Kidney (tissue), 14 donors: ENCODE results near the gene EEA1. TPM values are rescaled to one million over a fixed set of nuclear protein-coding genes. Genes with fewer than 3 reads are reported as not detected.
A peak's percentile ranks its signal among the peaks of the same experiment; 100 is the strongest.

Experiments used
- DNase-seq, 5 donors: peaks; one replicate each; pipeline ENCODE4 v3.0.0-alpha.2; 2013 to 2020
- FAIRE-seq: peaks from 2 replicates; lab custom pipeline; 2012; peaks lifted over from hg19 to GRCh38; lab: Jason Lieb, UNC
- H3K27ac ChIP-seq, 2 donors: one replicate each; pipeline ENCODE4 v1.7.0; 2013; ENCODE audit warnings: low read depth in 2 of 2, low read length in 2 of 2, inconsistent platforms in 1 of 2
- H3K27me3 ChIP-seq: one replicate; pipeline ENCODE4 v1.7.1; 2013; ENCODE audit warnings: low read length, inconsistent platforms; ENCODE audit not compliant: control insufficient read depth, insufficient read depth
- H3K36me3 ChIP-seq, 3 donors: one replicate each; pipeline versions ENCODE4 v1.7.0 to v1.7.1; 2013; ENCODE audit warnings: low read length in 3 of 3, control low read depth in 1 of 3, inconsistent platforms in 1 of 3; ENCODE audit not compliant: insufficient read depth in 3 of 3, control insufficient read depth in 2 of 3
- H3K4me1 ChIP-seq, 3 donors: one replicate each; pipeline versions ENCODE4 v1.7.0 to v1.7.1; 2013; ENCODE audit warnings: low read length in 3 of 3, inconsistent platforms in 1 of 3, low read depth in 1 of 3; ENCODE audit not compliant: control insufficient read depth in 2 of 3, insufficient read depth in 2 of 3
- H3K4me3 ChIP-seq, 3 donors: one replicate each; pipeline versions ENCODE4 v1.7.0 to v1.8.1; 2013; ENCODE audit warnings: low read length in 3 of 3, control low read depth in 1 of 3, inconsistent platforms in 1 of 3
- H3K9ac ChIP-seq, 3 donors: one replicate each; pipeline versions ENCODE4 v1.7.0 to v1.7.1; 2013; ENCODE audit warnings: low read length in 3 of 3, control low read depth in 1 of 3, inconsistent platforms in 1 of 3
- H3K9me3 ChIP-seq, 3 donors: one replicate each; pipeline versions ENCODE4 v1.7.0 to v1.7.1; 2013; ENCODE audit warnings: low read length in 3 of 3, control low read depth in 1 of 3, inconsistent platforms in 1 of 3; ENCODE audit not compliant: control insufficient read depth in 2 of 3, insufficient read depth in 1 of 3
- intact Hi-C: fragments of 100-400 bp; cut with DNase I; formaldehyde crosslinking; loops from one replicate; pipeline ENCODE4 v1.11.1; 2022
- polyA plus RNA-seq: library from polyadenylated mRNA; stranded (reverse); fragments of 350-450 nt; fragmentation: Illumina TruSeq; extraction: RNeasy Lipid Tissue Mini Kit (QIAGEN cat#74804); gene quantifications from one replicate; pipeline ENCODE4 v1.2.3, GENCODE V29; 2014; ENCODE audit warnings: low read depth, low replicate concordance; ENCODE audit not compliant: insufficient read depth
- total RNA-seq: library from RNA; stranded (reverse); fragmentation: NEBNext Ultra II Directional; extraction: Animal tissue kit (Norgen Biotek cat#: 25700); gene quantifications from one replicate; pipeline ENCODE4 v1.2.1, GENCODE V29; 2021
- TF ChIP-seq, protein P1 (sequence below): IDR thresholded peaks from 3 replicates; pipeline ENCODE4 v1.5.1; 2012; ENCODE audit warnings: mild to moderate bottlenecking, moderate library complexity, borderline replicate concordance; ENCODE audit not compliant: insufficient read depth; ENCODE audit errors: extremely low read depth
- donor health status: control.
- donor health status: control.
- donor health status: control.
- donor health status: control.
- donor health status: control.
- donor health status: DM: yes; HTN: yes; CAD: no.
- donor health status: Normal renal cell carcinoma (clear cell type).

EEA1 gene
- total and polyA plus RNA-seq, 2 donors from 2014 or later = 2.5 to 30.2 TPM

DNA sequence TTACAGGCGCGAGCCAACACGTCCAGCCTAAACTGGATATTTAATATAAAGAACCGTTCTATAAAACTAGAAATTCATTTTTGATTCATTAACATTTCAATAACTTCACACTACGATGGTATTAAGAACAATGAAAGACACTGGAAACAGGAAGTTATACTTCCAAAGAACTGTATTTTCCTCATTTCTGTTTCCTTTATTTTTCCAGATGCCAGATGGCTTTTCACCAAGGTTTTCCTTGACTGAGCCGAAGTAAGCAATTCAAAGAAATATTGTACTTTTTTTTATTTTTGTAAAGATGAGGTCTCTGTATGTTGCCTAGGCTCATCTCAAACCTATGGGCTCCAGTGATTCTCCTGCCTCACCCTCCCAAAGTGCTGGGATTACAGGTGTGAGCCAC, 28.2 kb downstream of the EEA1 start:
- TF ChIP-seq, protein P1, sequence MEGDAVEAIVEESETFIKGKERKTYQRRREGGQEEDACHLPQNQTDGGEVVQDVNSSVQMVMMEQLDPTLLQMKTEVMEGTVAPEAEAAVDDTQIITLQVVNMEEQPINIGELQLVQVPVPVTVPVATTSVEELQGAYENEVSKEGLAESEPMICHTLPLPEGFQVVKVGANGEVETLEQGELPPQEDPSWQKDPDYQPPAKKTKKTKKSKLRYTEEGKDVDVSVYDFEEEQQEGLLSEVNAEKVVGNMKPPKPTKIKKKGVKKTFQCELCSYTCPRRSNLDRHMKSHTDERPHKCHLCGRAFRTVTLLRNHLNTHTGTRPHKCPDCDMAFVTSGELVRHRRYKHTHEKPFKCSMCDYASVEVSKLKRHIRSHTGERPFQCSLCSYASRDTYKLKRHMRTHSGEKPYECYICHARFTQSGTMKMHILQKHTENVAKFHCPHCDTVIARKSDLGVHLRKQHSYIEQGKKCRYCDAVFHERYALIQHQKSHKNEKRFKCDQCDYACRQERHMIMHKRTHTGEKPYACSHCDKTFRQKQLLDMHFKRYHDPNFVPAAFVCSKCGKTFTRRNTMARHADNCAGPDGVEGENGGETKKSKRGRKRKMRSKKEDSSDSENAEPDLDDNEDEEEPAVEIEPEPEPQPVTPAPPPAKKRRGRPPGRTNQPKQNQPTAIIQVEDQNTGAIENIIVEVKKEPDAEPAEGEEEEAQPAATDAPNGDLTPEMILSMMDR = no peak
- intact Hi-C loops = no loop called here
- no peak for FAIRE-seq
- no peaks in the 10 kb centered on the region for H3K27me3 ChIP-seq
- H3K4me1 ChIP-seq = peaks cover 0 to 5% (median 2%) of the 10 kb centered on the region in 3 donors
- no peak overlapping the region for H3K4me3 ChIP-seq
- H3K9me3 ChIP-seq = no peaks in the 10 kb centered on the region
- H3K36me3 ChIP-seq = no peaks in the 10 kb centered on the region
- H3K27ac ChIP-seq = no peak overlapping the region
- no peak overlapping the region for H3K9ac ChIP-seq
- DNase-seq = no peak

DNA sequence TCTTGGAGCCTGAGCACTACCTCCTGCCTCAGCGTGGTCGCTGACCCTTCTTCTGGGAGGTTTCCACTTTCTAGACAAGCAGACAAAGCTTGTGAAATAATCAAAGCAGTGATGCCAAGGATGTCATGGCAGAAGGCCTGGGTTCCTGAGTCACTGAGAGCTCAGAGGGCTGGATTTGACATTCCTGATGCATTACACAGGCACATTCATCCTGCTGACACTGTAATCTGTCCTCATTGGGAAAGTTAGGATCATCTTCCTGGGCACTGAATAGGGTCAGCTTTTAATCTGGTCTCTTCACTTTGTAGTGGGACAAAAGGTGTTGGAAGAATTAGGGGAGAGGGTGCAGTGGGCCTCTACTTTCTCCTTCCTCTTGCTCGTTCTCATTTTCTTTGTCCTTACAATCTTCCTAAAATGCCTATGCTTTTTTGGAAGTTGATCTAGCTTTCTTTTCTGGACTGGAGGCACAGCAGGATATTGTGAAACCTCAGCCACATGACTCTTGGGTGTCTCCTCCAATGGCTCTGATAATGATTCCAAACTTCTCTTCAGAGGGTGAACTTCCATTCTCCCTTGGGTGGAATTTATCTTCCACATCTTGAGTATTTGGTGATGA, 29.6 kb downstream of the EEA1 start:
- FAIRE-seq (no peak), DNase-seq (peak in 3 of 5 donors; percentile 23 to 78 (median 33))
- peak overlapping the region in 1 of 2 donors; percentile 68 for H3K27ac ChIP-seq
- H3K36me3 ChIP-seq = no peaks in the 10 kb centered on the region
- no peak overlapping the region for H3K4me3 ChIP-seq
- TF ChIP-seq, protein P1 = no peak
- peaks cover 0 to 5% (median 2%) of the 10 kb centered on the region in 3 donors for H3K4me1 ChIP-seq
- H3K9ac ChIP-seq = no peak overlapping the region
- no peaks in the 10 kb centered on the region for H3K27me3 ChIP-seq
- intact Hi-C loops = no loop called here
- H3K9me3 ChIP-seq = no peaks in the 10 kb centered on the region

DNA sequence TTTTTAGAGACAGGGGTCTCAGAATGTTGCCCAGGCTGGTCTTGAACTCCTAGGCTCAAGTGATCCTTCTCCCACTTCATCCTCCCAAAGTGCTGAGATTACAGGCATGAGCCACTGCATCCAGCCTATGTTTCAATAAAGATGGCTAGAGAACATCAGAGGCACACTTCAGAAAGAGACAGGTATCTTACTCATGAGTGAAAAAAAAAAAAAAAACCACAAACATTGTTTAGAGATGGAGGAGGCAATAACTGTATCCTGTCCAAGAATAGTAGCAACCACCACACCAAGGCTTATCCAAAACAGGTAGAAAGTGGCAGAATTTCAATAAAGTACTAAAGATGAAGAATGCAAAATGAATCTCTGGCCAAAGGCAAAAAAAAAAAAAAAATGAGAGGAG, 30.3 kb downstream of the EEA1 start:
- no peak for DNase-seq
- intact Hi-C loops = no loop called here
- H3K36me3 ChIP-seq = no peaks in the 10 kb centered on the region
- no peak overlapping the region for H3K4me3 ChIP-seq
- peaks cover 0 to 5% (median 2%) of the 10 kb centered on the region in 3 donors for H3K4me1 ChIP-seq
- H3K9me3 ChIP-seq = no peaks in the 10 kb centered on the region
- H3K27ac ChIP-seq = no peak overlapping the region
- H3K9ac ChIP-seq = no peak overlapping the region
- TF ChIP-seq, protein P1 = no peak
- no peaks in the 10 kb centered on the region for H3K27me3 ChIP-seq
- FAIRE-seq = no peak

GRCh38 chr12:92897844-92898243, 31.3 kb downstream of the EEA1 start:
- TF ChIP-seq, protein P1 = no peak
- FAIRE-seq = no peak

More at GRCh38 chr12:92897844-92898243, 31.3 kb downstream of the EEA1 start:
- Histone ChIP-seq H3K4me1 (peaks cover 0 to 5% (median 2%) of the 10 kb centered on the region in 3 donors), H3K4me3 (no peak overlapping the region), H3K36me3 (no peaks in the 10 kb centered on the region), H3K9me3 (no peaks in the 10 kb centered on the region), H3K27ac (no peak overlapping the region), H3K9ac (no peak overlapping the region), H3K27me3 (no peaks in the 10 kb centered on the region)
- no peak for DNase-seq
- intact Hi-C loops = no loop called here
